Measurements from ENCODE around the gene DRD5. TPM values are rescaled to one million over a fixed set of nuclear protein-coding genes. Genes with fewer than 3 reads are reported as not detected.

DRD5 gene
- total RNA-seq: not detected in 2 replicates

DNA sequence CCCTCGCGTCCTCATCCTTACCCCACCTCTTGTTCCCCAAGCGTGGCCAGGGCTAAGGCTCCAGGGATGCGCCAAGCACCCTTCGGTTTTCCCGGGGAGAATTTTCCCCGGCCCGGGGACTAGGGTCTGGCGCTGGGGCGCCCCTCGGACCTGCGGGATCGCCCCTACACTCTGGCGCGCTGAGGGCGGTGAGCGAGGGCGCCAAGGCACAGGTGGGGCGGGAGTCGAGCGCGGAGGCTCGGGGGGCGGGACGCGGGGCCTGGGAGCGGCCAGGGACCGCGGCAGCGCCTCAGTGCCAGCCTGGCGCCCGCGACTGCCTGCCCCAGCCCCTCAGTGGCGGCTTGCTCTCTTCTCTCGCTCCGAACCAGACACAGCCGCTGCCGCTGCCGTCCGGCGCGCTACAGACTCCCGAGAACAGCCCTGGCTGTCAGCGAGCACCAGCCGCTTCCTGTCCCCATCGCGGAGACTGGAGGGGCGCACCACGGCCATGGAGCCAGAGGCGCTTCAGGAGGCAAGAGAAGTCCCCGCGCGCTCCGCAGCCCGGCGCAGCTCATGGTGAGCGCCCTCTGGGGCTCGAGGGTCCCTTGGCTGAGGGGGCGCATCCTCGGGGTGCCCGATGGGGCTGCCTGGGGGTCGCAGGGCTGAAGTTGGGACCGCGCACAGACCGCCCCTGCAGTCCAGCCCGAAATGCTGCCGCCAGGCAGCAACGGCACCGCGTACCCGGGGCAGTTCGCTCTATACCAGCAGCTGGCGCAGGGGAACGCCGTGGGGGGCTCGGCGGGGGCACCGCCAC, at the start of gene DRD5:
Gene DRD5 (plus strand): TSS at position 292 of the 793 bp plus-strand sequence. CDS start 396 bp downstream, at position 688.

Other genes with a start within 250 kb of the DRD5 start
- 0.73 and 2.8 TPM in 2 replicates for gene SLC2A9, start 239.9 kb downstream of the DRD5 start, total RNA-seq

Measured in smooth muscle cell of trachea (primary cell).